ENCODE measurements around the gene CDK17.

CDK17 gene

DNA sequence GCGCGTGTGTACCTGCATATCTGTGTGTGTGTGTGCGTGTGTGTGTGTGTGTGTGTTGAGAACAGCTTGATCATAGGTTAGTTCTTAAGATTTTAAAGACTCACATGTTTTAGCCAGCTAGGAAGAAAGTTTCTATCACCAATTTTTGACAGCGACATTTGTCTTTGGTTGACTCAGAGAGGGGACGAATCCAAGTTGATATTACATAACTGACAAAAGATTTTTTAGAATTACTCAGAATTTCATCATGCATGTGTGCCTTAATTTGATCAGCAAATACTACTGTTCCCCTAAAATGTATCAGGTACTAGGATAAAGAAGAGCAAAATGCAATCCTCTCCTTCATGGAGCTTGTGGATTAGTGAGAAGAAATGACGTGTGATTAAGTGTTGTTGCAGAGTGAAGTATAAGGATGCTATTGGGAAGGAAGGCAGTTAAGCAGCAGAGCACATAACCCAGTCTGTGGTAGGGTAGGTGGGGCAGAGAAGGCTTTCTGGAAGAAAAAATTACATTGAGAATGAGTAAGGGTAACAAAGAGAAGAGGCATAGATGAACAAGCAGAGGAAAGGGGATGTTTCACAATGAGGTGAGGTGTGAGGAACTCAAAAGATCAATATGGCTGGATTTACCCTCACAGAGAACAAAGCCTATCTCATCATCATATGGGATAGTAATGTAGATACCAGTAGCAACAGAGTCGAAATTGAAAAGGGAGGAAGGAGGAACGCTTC is 128.6 kb downstream of the CDK17 start:
- H3K4me3 ChIP-seq (ENCODE audit: low read depth, low read length): no peak overlapping the region
- TF ChIP-seq, protein P1, sequence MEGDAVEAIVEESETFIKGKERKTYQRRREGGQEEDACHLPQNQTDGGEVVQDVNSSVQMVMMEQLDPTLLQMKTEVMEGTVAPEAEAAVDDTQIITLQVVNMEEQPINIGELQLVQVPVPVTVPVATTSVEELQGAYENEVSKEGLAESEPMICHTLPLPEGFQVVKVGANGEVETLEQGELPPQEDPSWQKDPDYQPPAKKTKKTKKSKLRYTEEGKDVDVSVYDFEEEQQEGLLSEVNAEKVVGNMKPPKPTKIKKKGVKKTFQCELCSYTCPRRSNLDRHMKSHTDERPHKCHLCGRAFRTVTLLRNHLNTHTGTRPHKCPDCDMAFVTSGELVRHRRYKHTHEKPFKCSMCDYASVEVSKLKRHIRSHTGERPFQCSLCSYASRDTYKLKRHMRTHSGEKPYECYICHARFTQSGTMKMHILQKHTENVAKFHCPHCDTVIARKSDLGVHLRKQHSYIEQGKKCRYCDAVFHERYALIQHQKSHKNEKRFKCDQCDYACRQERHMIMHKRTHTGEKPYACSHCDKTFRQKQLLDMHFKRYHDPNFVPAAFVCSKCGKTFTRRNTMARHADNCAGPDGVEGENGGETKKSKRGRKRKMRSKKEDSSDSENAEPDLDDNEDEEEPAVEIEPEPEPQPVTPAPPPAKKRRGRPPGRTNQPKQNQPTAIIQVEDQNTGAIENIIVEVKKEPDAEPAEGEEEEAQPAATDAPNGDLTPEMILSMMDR (IDR thresholded peaks at IDR 0.05; ENCODE audit: control insufficient read depth, extremely low read depth, insufficient read depth): no peak
- no peak for DNase-seq (ENCODE audit: low read depth)

DNA sequence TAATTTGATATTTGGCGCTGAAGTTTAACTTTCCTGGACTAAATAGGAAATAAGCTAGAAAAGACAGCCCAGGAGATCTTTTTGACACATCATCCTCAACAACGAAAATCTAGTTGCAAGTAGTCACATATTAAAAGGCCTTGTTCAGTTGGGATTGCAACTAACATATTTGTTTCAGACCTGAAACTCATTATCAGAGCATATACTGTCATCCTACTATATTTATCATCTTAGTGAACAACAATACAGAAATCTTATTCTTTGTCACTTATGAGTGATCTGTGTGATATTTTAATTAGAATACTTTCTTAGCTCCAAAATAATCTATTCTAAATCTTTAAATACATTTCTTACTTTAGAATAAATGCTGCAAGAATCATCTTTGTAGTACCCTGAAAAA is 134.0 kb downstream of the CDK17 start:
- TF ChIP-seq, protein P1 (IDR thresholded peaks at IDR 0.05; ENCODE audit: control insufficient read depth, extremely low read depth, insufficient read depth): no peak
- H3K4me3 ChIP-seq (ENCODE audit: low read depth, low read length): no peak overlapping the region
- DNase-seq (ENCODE audit: low read depth): no peak

DNA sequence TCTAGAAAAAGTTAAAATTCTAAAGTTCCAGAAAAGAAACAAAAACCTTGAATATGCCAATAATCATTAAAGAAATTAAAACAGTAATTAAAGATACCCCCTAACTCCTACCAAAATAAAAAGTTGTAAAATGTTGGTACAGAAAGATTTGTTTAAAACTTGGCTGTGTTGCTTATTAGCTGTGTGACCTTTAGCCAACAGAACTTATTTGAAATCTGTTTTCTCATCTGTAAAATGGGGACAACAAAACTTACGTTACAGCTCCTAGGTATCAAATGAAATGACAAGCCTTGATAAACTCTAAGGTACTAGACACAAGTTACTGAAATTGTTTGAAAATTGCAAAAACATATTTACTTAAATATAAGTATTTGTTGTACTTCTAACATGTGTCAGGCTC is 134.4 kb downstream of the CDK17 start:
- TF ChIP-seq, protein P1 (IDR thresholded peaks at IDR 0.05; ENCODE audit: control insufficient read depth, extremely low read depth, insufficient read depth): no peak
- no peak overlapping the region for H3K4me3 ChIP-seq (ENCODE audit: low read depth, low read length)
- DNase-seq (ENCODE audit: low read depth): no peak

DNA sequence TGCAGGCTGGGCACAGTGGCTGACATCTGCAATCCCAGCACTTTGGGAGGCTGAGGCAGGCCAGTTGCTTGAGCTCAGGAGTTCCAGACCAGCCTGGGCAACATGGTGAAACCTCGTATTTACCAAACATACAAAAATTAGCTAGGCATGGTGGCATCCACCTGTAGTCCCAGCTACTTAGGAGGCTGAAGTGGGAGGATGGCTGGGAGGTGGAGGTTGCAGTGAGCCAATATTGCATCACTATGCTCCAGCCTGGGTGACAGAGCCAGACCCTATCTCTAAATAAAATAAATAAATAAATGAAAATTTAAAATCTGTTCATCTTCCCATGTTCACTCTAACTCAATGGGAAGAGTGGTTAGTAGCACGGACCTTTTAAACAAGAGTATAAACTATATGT is 134.8 kb downstream of the CDK17 start:
- TF ChIP-seq, protein P1 (IDR thresholded peaks at IDR 0.05; ENCODE audit: control insufficient read depth, extremely low read depth, insufficient read depth): no peak
- DNase-seq (ENCODE audit: low read depth): no peak
- no peak overlapping the region for H3K4me3 ChIP-seq (ENCODE audit: low read depth, low read length)

DNA sequence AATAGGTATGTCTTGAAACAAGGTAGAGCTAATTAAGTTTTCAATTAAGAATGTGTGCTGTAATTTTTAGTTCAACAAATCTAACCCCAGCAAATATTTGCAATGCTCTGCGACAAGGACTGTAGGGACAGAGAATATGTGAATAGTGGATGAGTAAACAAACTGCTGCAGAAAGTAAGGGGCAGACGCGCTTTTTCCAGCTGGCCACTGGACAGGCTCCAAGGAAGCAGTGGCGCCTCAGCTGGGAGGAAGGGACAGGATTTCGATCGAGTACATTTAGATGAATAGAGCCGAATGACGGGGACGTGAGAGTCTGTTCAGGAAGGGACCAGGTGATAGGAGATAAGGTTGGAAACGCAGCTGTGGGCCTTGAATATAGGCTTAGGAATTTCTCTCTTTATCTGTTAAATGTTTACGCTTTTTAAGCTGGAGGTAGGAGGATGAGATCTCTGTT is 136.8 kb downstream of the CDK17 start:
- H3K4me3 ChIP-seq (ENCODE audit: low read depth, low read length): peak overlapping the region; percentile 30
- TF ChIP-seq, protein P1 (IDR thresholded peaks at IDR 0.05; ENCODE audit: control insufficient read depth, extremely low read depth, insufficient read depth): peak; percentile 26; the same call in 1 of the 2 replicates
- DNase-seq (ENCODE audit: low read depth): peak; percentile 75

DNA sequence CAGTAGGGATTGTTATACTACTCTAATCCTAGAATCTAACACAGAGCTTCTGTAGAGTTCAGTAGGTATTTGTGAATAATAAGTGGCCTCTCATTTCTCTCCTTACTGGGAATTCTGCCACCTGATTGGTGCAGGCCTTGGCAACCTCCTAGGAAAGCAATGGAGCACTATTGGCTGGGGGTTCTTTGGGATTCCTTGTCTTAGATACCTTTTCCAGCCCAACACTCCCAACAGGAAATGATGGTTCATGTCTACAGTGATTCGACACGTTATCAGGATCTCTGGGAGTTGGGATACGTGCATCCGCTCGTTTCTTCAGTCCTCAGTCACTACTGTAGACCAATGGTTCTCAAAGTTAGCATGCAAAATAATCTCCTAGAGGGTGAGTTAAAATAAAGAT is 138.7 kb downstream of the CDK17 start:
- DNase-seq (ENCODE audit: low read depth): no peak
- no peak overlapping the region for H3K4me3 ChIP-seq (ENCODE audit: low read depth, low read length)
- TF ChIP-seq, protein P1 (IDR thresholded peaks at IDR 0.05; ENCODE audit: control insufficient read depth, extremely low read depth, insufficient read depth): no peak

DNA sequence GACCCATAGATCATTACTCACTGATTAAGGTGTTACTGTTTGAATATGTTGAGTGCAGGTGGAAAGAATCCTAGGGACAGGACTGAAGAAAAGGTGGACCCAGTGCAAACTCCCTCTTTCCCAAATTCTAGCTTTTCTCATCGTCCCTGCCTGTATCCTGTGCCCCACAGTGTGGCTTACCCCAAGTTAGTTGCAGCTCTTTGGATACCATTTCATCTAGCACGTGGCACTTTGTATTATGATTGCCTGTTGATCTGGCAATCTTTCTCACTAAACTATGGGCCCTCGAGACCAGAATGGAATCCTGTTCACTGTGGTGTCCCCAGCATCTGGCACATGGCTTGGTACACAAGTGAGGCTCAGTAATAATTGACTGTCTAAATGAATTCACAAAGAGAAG is 139.6 kb downstream of the CDK17 start:
- TF ChIP-seq, protein P1 (IDR thresholded peaks at IDR 0.05; ENCODE audit: control insufficient read depth, extremely low read depth, insufficient read depth): no peak

More for the DNA sequence above, 139.6 kb downstream of the CDK17 start:
- no peak overlapping the region for H3K4me3 ChIP-seq (ENCODE audit: low read depth, low read length)
- no peak for DNase-seq (ENCODE audit: low read depth)

Data from LNCaP clone FGC (cell line).